ENCODE data around the gene HSPBP1. TPM values are rescaled to one million over a fixed set of nuclear protein-coding genes. Genes with fewer than 3 reads are reported as not detected.

Gene HSPBP1
- total and polyA plus RNA-seq, 2 donors (not counting 3 experiments of a cell fraction or from before 2014, with no cell fraction given): 30.4 to 47.5 TPM

DNA sequence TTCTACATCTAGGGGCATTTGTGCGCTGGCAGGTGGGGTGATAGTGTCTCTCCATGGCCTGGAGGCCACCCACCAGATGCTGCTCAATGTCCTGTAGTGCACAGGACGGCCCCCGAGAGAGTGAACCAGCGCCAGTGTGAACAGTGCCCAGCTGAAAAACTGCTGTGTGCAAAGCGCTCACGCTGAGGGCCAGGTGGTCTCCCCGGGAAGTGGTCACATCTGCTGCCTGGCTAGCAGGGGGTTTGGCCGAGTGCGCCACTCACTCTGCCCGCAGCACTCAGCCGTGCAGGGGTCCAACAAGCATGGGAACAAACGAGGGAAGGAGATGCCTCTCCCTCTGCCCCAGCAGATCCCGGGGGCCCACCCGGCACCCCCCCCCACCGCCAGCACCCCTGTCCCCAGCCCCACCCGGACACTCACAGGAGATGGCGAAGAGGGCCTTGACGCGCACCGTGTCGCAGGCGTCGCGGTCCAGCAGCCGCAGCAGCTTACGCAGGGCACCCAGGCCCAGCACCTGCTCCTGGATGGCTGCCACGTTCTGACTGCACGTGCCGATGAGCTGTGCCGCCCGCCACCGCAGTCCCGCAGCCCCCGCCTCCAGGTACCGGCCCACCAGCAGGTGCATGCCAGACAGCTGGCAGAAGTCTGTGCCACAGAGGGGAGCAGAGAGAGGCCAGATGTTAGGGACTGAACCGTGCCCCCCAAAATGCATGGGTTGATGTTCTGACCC is 5.8 kb downstream of the HSPBP1 start:
- peaks cover 0 to 6% of the 10 kb centered on the region in 2 experiments for H3K36me3 ChIP-seq (ENCODE audit: control insufficient read depth in 2 of 2, extremely low read depth in 1 of 2, insufficient read depth in 2 of 2, low read length in 2 of 2)
- H3K9me3 ChIP-seq (replicated peaks; ENCODE audit: control insufficient read depth, insufficient read depth, low read length): no peaks in the 10 kb centered on the region
- H3K9me1 ChIP-seq (replicated peaks; ENCODE audit: control insufficient read depth, extremely low read depth, insufficient read depth, low read length): no peaks in the 10 kb centered on the region
- peaks cover 2% of the 10 kb centered on the region for H3K4me1 ChIP-seq (ENCODE audit: control insufficient read depth, extremely low read depth, insufficient read depth, low read length)
- no peaks in the 10 kb centered on the region for H4K20me1 ChIP-seq (replicated peaks; ENCODE audit: control insufficient read depth, extremely low read depth, insufficient read depth, low read length)
- ChIA-PET CTCF (no interaction called here), POLR2A (no interaction called here)
- H3K27me3 ChIP-seq (ENCODE audit: control insufficient read depth in 2 of 2, insufficient read depth in 2 of 2, low read length in 2 of 2): no peaks in the 10 kb centered on the region
- FAIRE-seq: no peak
- no TSS peak for BruUV-seq (replicated peaks)
- dilution Hi-C loops (cut with MboI; ENCODE audit: extremely low pct_ligation_motif_present, low sequenced_read_pairs): no loop called here
- no peak overlapping the region for H3K27ac ChIP-seq (ENCODE audit: insufficient read depth, low read depth, low read length)
- no peak overlapping the region for H3K4me2 ChIP-seq (ENCODE audit: insufficient read depth, low read length)
- no peak for DNase-seq (ENCODE audit: low read depth, low spot score)
- no peak overlapping the region for H2AFZ ChIP-seq (ENCODE audit: low read depth, low read length)
- no peak for TF ChIP-seq FOS (IDR thresholded peaks at IDR 0.05; ENCODE audit: borderline replicate concordance, insufficient read depth, low read length)
- TF ChIP-seq CTCF (IDR thresholded peaks at IDR 0.05; ENCODE audit: extremely low read depth in 1 of 2, insufficient read depth in 1 of 2, low read depth in 1 of 2, low read length in 2 of 2): no peak
- no peak for TF ChIP-seq JUN (IDR thresholded peaks at IDR 0.05; ENCODE audit: borderline replicate concordance, insufficient read depth, insufficient read length, low read depth)
- TF ChIP-seq MAX (IDR thresholded peaks at IDR 0.05; ENCODE audit: insufficient read depth, insufficient read length): no peak
- no peak for TF ChIP-seq POLR2A (IDR thresholded peaks at IDR 0.05; ENCODE audit: low read depth, low read length)
- no peak for TF ChIP-seq GATA2 (IDR thresholded peaks at IDR 0.05; ENCODE audit: insufficient read depth, insufficient read length, low read depth, low read length)
- TF ChIP-seq MYC (IDR thresholded peaks at IDR 0.05; ENCODE audit: low read depth, low read length): no peak
- no peak overlapping the region for H3K4me3 ChIP-seq (replicated peaks in 1 of 3; ENCODE audit: insufficient read depth in 1 of 3, low read depth in 1 of 3, low read length in 3 of 3)
- intact Hi-C loops (cut with micrococcal nuclease): no loop called here
- no peak overlapping the region for H3K9ac ChIP-seq (replicated peaks; ENCODE audit: extremely low read depth, insufficient read depth, low read length)
- no peaks in the 10 kb centered on the region for H3K79me2 ChIP-seq (ENCODE audit: control insufficient read depth, insufficient read depth, low read length)
